GM18873 (cell line): ENCODE data around the gene GRIN2B.

Experiments used
- ATAC-seq: cut with Tn5 transposase; IDR thresholded peaks from one replicate; pipeline ENCODE4 v1.9.1; 2021; ENCODE audit warnings: mild to moderate bottlenecking, moderate library complexity, moderate number of reproducible peaks; ENCODE audit not compliant: unreplicated experiment, low FRiP score

Gene GRIN2B

DNA sequence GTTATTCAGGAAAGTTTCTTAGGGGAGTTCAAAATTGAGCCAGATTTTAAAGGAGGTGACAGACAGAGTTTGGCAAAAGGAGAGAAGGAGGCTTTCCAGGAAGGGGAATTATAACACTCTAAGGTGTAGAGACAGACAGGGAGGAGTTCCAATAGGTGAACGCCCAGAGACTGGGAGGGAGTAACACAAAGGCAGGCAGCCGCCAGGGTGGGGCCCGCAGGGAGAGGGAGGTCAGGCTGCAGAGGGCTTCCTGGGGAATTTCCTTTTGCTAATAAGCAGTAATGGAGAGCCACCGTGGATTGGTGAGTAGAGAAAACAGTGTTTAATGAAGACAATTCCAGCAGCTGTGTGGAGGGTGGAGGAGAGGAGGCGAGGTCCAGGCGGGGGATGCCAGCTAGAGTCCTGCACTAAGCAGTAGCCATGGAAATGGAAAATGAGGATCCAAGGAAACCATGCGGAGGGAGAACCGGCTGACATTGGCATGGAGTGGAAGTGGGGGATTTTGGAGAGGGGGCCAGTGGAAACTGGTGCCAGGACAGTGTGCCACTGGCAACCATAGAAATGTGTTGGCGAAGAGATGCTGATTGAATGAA lies 22.2 kb downstream of the GRIN2B start:
- no peak for ATAC-seq

DNA sequence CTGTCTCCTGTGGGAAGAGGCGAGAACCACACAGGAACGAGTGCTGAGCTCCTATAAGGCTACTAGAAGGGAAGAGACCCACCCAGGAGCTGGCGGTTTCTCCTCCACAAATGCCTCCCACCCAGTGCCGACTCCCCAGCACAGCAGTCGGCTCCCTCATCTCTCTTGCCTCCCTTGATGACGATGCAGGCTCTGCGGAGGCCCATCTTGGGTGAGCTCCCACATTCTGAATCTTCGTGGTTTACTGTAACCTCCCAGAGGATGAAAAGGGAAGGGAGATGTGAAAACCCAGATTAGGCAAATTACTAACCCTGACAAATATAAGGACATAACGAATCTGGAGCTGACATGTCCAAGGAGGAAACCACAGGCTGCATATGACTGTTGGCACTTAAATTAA lies 23.8 kb downstream of the GRIN2B start:
- ATAC-seq = no peak

- ATAC-seq = no peak
Measured at GRCh38 chr12:13956060-13956590, 25.3 kb downstream of the GRIN2B start.

- ATAC-seq = no peak
Measured at GRCh38 chr12:13952096-13952495, 29.3 kb downstream of the GRIN2B start.

GRCh38 chr12:13950502-13950901 lies 30.9 kb downstream of the GRIN2B start:
- ATAC-seq = no peak

DNA sequence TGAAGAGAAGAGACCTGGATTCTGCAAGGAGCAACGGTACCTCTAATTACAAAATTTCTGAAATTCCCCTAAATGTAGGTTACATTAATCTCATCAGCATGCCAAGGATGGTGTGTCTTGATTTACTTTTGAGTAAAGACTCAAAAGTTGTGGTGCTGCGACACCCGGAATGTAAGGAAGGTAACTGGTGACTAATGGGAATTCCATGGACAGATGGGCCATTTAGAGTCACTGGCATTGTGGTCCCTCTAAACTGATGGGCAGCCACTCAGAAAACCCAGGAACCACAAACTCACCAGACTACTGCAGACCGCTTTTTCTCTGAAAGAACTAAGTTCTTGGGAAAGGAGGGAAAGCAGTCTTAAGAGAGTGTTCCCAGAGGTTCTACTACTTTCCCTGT lies 32.8 kb downstream of the GRIN2B start:
- ATAC-seq = no peak

GRCh38 chr12:13947276-13947946 lies 34.0 kb downstream of the GRIN2B start:
- no peak for ATAC-seq

DNA sequence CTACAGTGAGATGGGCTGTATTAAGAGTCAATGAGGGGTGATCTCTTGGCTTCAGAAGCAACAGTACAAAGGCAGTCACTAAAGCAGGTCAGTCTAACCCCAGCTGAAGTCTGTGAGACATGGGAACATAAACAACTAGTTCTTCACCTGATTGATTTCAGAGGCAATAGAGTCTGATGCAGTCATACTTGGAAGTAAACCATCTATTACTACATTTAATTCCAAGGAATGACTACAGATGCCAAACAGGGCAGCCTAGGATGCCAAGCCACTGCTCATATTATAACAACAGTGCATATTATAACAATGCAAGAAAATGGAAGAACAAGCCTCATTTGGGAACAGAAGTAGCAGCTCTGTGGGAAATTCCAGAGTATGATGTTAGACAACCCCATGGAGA lies 35.8 kb downstream of the GRIN2B start:
- ATAC-seq = no peak

DNA sequence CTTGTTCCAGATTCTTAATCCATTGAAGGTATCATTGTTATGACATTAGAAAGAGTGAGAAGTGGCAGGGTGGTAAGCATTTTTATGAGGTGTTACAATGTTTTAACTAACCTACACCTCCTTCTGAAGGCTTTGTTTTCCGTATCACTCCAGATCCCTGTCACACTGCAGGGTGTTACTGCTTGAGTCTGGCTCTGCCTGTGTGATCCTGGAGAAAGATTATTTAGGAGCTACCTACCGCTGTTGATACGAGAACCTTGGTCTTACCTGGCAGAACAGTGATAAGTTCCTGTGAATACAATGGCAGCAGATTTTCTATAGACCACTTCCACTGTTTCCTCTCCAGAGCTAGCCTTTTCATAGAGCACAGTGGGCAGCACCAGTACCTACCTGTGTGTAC lies 36.2 kb downstream of the GRIN2B start:
- no peak for ATAC-seq

- ATAC-seq = no peak
Measured at GRCh38 chr12:13942826-13943225, 38.6 kb downstream of the GRIN2B start.

DNA sequence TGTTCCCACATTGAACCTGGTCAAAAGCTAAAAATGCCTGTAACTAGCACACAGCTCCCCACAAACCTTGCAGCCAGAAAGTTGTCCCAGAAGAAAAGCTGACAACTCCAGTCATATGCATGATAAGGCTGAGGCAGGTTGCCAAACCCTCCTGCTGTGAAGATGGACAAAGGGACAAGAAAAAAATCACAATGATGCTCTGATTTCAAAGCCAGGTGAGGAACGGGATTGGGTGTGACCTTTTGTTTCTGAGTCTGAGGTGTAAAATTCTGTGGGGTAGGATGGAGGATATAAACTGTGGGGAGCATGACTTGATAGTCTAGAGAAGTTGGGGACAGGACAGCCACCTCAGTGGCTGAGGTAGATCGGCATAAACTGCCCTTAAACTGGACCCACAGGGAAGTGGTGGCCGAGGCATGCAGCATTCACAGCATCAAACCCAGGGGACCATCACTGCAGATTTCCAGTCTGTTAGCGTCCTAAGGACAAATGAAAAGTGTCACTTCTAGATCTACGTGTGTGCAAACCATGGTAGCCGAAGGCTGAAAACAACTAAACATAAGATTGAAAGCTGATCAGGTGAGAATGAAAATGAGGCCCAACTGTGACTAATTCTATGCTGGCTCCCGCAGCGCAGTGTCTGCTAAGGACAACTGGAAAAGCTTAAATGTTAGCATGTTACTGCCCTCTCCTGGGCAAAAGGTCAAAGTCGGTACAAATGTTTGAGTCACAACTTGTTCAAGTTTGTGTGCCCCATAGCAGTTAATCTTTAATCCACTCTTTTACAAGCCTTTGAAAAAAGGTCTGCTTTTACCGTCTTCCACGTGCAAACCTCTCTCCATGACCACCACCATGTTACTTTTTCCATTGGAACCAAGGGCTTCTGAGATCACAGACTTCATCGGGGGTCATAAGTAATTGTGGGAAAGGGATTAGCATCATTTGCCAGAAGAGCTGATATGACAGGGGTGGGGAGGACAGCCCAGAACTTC lies 39.8 kb downstream of the GRIN2B start:
- ATAC-seq = peak; percentile 49

GRCh38 chr12:13940335-13940865 lies 41.0 kb downstream of the GRIN2B start:
- ATAC-seq = no peak

DNA sequence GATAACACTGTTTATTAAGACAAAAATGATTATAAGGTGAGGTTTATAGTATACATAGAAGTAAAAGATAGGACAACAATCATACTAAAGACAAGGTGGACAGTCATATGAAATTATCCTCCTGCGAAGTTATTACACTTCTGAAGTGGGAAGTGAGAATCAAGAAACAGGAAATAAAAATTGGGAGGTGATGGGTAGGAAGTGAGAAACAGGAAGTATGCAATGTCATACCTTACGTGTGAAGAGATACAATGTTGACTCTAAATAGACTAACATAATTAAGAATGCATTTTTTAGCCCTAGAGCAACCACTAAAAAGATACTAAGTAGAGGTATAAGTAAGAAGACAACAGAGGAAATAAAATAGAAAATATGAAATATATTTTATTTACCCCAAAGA lies 43.7 kb downstream of the GRIN2B start:
- ATAC-seq = no peak

- no peak for ATAC-seq
Measured at GRCh38 chr12:13935169-13935568, 46.2 kb downstream of the GRIN2B start.
